GM12874 (cell line): ENCODE measurements around the gene MAPK14.

ENCODE experiments used
- CTCF ChIP-seq: IDR thresholded peaks from 2 replicates; pipeline ENCODE4 v1.5.1; 2011; ENCODE audit warnings: low read depth, mild to moderate bottlenecking, control low read depth, low read length, moderate library complexity; ENCODE audit not compliant: insufficient read depth

MAPK14 gene

DNA sequence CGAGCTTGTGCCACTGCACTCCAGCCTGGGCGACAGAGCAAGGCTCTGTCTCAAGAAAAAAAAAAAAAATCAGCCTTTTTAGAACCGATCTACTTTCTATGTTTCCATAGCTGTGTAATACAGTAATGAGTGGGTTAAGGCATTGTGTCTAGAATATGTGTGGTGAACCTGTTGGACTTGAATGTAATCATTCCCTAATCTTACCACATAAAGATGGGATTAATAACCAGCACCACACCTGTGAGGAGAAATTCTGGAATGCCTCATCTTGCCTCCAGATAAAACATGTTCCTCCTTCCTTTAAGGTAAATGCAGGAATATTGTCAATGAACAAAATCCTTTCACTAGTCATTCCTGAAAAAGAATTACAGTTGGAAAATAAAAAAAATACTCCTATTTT is 43.7 kb downstream of the MAPK14 start:
- no peak for TF ChIP-seq CTCF

DNA sequence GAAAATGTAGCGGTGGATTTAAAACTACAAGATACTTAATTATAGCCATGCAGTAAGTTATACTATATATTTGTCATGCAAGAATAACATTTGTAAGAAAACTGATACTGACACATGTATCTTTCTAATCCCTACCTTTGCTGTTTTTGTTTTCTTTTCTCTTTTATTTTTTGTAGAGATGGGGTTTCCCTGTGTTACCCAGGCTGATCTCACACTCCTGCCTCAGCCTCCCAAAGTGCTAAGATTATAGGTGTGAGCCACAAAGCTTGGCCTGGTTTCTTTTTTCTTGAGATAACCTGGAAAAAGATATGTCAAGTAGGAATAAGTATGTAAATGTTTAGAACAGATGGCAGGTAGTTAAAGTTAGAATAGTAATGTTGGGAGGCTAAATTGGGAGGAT is 44.1 kb downstream of the MAPK14 start:
- no peak for TF ChIP-seq CTCF

- no peak for TF ChIP-seq CTCF
These were observed 45.1 kb downstream of the MAPK14 start for GRCh38 chr6:36072681-36073080.

DNA sequence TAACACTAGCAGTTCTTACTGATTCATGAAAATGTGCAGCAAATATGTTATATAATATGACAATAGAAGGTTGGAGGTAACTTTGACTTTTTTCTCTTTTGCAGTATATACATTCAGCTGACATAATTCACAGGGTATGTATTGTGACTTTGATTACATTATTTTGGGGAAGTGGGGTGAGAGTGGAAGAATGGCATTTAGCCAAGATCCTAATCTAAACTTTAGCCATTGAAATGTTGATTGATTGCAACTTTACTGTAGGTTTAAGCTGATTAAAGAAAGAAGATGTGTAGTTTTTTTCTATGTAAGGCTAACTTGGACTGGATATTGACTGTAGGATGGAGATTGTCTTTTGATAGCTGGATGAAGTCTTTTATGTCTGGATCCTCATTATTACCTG is 46.0 kb downstream of the MAPK14 start:
- no peak for TF ChIP-seq CTCF

- peak; percentile 40; the same call in 1 of the 2 replicates for TF ChIP-seq CTCF
These were observed 48.0 kb downstream of the MAPK14 start for GRCh38 chr6:36075656-36076055.

DNA sequence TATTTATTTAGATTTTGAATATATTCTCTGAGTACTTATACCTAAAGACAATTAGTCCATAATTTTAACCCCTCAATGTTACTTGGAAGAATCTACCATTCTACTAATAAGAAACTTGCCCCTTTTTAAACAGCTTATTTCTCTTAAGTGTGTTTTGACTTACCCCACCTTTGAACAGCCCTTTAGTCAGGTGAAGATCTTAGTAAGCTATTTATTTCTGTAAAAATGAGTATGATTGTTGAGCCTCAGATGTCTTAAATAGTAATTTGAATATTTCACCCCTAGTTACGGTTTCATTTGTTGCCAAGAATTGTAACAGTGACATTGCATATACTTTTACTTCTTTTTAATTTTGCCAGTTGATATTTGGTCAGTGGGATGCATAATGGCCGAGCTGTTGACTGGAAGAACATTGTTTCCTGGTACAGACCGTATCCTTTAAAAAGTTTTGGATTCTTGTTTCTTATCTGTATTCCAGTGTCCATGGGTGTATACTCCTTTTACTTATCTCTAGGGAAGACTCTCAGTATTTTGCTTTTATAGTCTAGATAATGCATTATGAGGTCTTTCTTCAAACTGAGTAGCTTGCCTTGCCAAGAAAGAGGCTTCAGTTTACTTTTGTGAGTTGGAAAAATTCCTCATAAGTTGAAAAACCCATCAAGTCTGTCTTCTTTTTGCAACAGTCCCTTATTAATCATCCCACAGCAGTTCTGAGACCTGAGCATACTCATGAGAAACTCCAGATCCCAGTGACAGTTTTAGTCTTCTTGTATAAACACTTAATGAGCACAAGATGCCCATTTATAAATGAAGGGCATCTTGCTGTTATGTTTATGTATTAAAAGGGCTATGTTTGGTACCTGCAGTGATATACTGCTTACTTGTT is 48.8 kb downstream of the MAPK14 start:
- TF ChIP-seq CTCF, result no peak

DNA sequence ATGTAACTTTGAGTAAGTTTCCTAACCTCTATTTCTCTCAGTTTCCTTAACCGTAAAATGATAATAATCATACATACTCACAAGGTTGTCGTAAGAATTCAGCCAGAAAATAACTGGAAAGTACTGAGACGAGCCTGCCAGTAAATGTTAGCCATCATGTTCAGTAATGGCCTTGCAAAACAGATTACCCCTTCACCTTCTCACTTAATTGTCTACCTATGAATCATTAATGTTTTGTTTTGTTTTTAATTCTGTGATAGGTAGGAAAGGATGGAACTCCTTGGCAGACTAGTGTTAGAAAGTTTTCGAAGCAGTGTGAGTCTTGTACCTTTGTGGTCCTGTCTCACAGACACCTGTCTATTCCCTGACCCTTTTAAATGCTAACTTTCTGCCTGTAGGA is 50.6 kb downstream of the MAPK14 start:
- no peak for TF ChIP-seq CTCF
